NCI-H446 treated with DMSO at 0.1 percent for 48 hours (cell line): ENCODE data around the gene TRMT44.
"Not testable (repeated sequence)": the region's sequence is repeated elsewhere in the genome, so short reads cannot be mapped to it uniquely, and the experiment has no call there.

Experiments used
- DNase-seq: peaks from one replicate; lab custom pipeline; 2025; lab: John Stamatoyannopoulos, UW

Gene TRMT44

GRCh38 chr4:8513080-8513479, 72.5 kb downstream of the TRMT44 start:
- not testable (repeated sequence) for DNase-seq

GRCh38 chr4:8513931-8514330, 73.4 kb downstream of the TRMT44 start:
- no peak for DNase-seq

GRCh38 chr4:8514391-8514790, 73.8 kb downstream of the TRMT44 start:
- no peak for DNase-seq

GRCh38 chr4:8515316-8516060, 74.9 kb downstream of the TRMT44 start:
- DNase-seq = no peak

- no peak for DNase-seq
Observed at GRCh38 chr4:8516061-8516573, 75.5 kb downstream of the TRMT44 start.

- DNase-seq = no peak
Observed at GRCh38 chr4:8516996-8517550, 76.5 kb downstream of the TRMT44 start.

DNA sequence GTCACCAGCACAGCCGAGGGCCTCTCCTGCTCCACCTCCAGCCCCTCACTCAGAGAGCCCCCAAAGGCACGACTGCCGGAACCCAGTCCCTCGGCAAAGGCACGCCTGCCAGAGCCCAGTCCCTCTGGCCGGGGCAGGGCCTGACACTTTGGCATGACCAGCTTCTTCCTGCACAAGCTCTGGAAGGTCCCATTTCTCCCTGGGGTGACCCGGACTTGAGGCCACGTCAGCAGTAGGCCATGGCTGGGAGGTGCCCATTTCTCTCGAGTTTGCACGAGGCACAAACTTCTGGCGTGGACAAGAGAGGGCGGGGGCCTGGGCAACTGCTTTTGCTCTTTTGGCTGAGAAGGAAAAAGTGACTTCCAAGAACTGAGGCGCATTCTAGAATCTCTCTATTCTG, 77.4 kb downstream of the TRMT44 start:
- no peak for DNase-seq

DNA sequence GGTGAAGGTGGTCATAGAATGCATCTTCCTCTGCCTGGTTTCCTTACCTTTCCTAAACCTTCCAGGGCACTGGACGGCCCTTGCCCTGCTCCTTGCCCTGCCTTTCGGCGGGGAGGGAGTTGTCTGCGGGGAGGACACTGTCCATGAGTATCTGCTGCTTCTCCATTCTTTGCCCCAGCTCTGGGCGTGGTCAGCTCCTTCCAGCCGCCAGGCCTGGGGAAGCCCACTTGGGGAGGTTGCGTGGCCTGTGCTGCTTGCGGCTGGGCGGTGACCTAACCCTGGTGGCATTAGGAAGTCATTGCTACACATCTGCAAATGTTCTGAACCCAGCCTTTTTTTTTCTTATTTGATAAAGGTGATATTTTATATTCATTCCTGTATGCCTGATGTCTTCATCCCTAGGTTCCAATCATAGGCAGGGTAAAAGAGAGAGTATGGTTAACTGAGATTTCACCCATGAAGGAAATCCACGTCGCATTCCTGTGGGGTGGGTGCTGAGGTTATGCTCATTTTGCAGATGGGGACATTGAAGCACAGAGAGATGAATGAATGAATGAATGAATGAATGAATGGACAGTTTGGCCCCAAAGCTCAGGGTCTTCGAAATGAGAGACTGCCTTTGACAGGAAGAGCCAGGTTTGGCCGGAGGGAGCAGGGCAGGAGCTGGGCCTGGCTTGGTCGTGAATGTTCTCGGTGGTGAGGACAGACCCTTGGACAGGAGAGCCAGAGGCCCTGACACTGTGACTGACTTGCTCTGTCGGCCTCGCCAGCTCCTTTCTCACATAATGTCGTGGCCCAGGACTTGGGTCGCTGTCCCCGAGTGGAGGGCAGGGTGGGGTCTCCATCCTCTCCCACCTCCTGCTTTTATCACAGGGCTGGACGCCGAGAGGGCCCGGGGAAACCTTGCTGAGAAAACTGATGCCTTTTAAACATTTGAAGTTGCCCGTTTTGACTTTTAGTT, 81.9 kb downstream of the TRMT44 start:
- no peak for DNase-seq

DNA sequence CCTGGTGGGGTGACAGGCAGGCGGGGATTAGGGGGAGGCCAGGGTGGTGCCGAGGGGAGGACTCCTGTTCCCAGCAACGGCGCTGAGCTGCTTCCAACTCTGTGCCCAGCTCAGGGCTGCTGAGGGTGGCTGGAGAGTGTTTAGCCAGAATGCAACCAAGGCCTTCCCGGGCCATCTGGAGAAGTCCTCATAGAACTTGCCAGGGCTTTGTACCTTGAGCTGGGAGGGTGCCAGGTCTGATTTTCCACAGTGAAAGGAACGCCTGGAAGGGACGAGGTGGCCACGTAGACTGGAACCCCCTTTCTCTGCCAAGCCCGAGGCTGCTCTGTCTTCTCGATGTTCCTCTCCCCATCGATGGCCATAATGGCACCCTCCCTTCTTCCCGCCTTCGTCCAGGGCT, 82.6 kb downstream of the TRMT44 start:
- no peak for DNase-seq

DNA sequence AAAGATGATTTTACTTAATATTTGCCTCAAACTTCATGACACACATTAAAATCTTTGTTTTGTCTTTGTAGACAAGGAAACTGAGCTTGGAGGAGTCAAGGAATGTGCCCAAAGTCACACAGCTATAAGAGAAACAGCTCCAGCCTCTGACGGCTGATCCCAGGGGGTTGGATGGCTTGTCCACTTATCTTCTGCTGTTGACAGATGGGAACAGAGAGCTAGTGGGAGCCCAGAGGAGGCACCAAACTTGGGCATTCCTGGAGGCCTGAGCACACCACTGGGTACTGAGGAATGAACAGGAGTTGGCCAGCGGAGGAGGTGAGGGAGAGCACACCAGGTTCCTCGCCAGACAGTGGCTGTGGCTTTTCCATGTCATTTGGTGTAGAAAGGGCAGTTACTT, 83.2 kb downstream of the TRMT44 start:
- no peak for DNase-seq

GRCh38 chr4:8524595-8525382, 84.2 kb downstream of the TRMT44 start:
- no peak for DNase-seq

GRCh38 chr4:8525383-8526120, 85.0 kb downstream of the TRMT44 start:
- DNase-seq = no peak
